Cardiac muscle cell (in vitro differentiated cells and primary cell): Measurements from ENCODE around the gene CEP89. TPM values are rescaled to one million over a fixed set of nuclear protein-coding genes. Genes with fewer than 3 reads are reported as not detected.
"Not testable (repeated sequence)": the region's sequence is repeated elsewhere in the genome, so short reads cannot be mapped to it uniquely, and the experiment has no call there.

ENCODE experiments used
- DNase-seq, 2 donors: peaks; one replicate each; pipeline versions ENCODE4 v3.0.0 to v3.0.0-alpha.2; 2010 to 2017; ENCODE audit warnings: low read depth in 1 of 2, low spot score in 1 of 2
- H3K27ac ChIP-seq: fragments of 200-600 bp; sonication (generic); 2 replicates; pipeline ENCODE4 v1.5.1; 2016
- H3K27me3 ChIP-seq: fragments of 200-600 bp; sonication (generic); 2 replicates; pipeline ENCODE4 v1.6.0; 2016; ENCODE audit warnings: control low read depth
- H3K36me3 ChIP-seq: fragments of 200-600 bp; sonication (generic); 2 replicates; pipeline ENCODE4 v1.5.1; 2016; ENCODE audit warnings: control low read depth
- H3K4me1 ChIP-seq: fragments of 200-600 bp; sonication (generic); 2 replicates; pipeline ENCODE4 v1.8.1; 2017; ENCODE audit warnings: low read depth, mild to moderate bottlenecking, mixed run types
- H3K4me3 ChIP-seq: fragments of 200-600 bp; sonication (generic); 2 replicates; pipeline ENCODE4 v1.5.1; 2016; ENCODE audit warnings: mild to moderate bottlenecking
- H3K9me3 ChIP-seq: fragments of 200-600 bp; sonication (generic); 2 replicates; pipeline ENCODE4 v1.5.1; 2017; ENCODE audit warnings: low read depth, mild to moderate bottlenecking, control low read depth
- CTCF ChIP-seq: IDR thresholded peaks from 2 replicates; pipeline ENCODE4 v1.5.1; 2012; ENCODE audit warnings: low read depth, mild to moderate bottlenecking, low read length
- polyA plus RNA-seq: library from polyadenylated mRNA; unstranded; fragments of >200 nt; fragmentation: Nextera tagmentation; extraction: Ambion mirVana; gene quantifications from 2 replicates; pipeline ENCODE4 v1.2.1, GENCODE V29; 2016
- total RNA-seq: library from RNA; depleted of rRNA; stranded (reverse); fragments of >200 nt; gene quantifications from 2 replicates; pipeline ENCODE4 v1.2.3, GENCODE V29; 2016

CEP89 gene
- total and polyA plus RNA-seq, 2 experiments from 2014 or later, result 19.4 to 20.0 TPM

- H3K4me3 ChIP-seq, result no peak overlapping the region
- H3K4me1 ChIP-seq, result no peaks in the 10 kb centered on the region
- no peaks in the 10 kb centered on the region for H3K27me3 ChIP-seq
- no peak for DNase-seq
- H3K27ac ChIP-seq, result no peak overlapping the region
- H3K9me3 ChIP-seq, result no peaks in the 10 kb centered on the region
- no peaks in the 10 kb centered on the region for H3K36me3 ChIP-seq
- TF ChIP-seq CTCF, result no peak
Measured at GRCh38 chr19:32869966-32870573, 101.7 kb downstream of the CEP89 start.

GRCh38 chr19:32869369-32869965 is 102.3 kb downstream of the CEP89 start, which contains the start of gene SLC7A9:
Gene SLC7A9, minus strand, starts transcription at chr19:32869767. Its CDS starts 1,233 bp downstream, at chr19:32868534.
- Histone ChIP-seq H3K36me3 (no peaks in the 10 kb centered on the region), H3K27me3 (no peaks in the 10 kb centered on the region), H3K27ac (no peak within 1 kb of the TSS), H3K9me3 (no peaks in the 10 kb centered on the region), H3K4me3 (no peak within 1 kb of the TSS), H3K4me1 (no peaks in the 10 kb centered on the region)
- DNase-seq, result no peak
- TF ChIP-seq CTCF, result no peak

- H3K4me3 ChIP-seq, result no peak overlapping the region
- no peaks in the 10 kb centered on the region for H3K36me3 ChIP-seq
- no peak for DNase-seq
- H3K4me1 ChIP-seq, result no peaks in the 10 kb centered on the region
- no peaks in the 10 kb centered on the region for H3K27me3 ChIP-seq
- TF ChIP-seq CTCF, result no peak
- H3K9me3 ChIP-seq, result no peaks in the 10 kb centered on the region
- no peak overlapping the region for H3K27ac ChIP-seq
Measured at GRCh38 chr19:32868206-32868950, 103.4 kb downstream of the CEP89 start.

- DNase-seq, H3K36me3 ChIP-seq, H3K27ac ChIP-seq, H3K4me1 ChIP-seq, H3K9me3 ChIP-seq, H3K27me3 ChIP-seq, H3K4me3 ChIP-seq: not testable (repeated sequence)
Measured at GRCh38 chr19:32867436-32867835, 104.3 kb downstream of the CEP89 start.

- H3K36me3 ChIP-seq, result no peaks in the 10 kb centered on the region
- no peak overlapping the region for H3K4me3 ChIP-seq
- no peaks in the 10 kb centered on the region for H3K27me3 ChIP-seq
- no peaks in the 10 kb centered on the region for H3K4me1 ChIP-seq
- no peak for DNase-seq
- no peak overlapping the region for H3K27ac ChIP-seq
- no peak for TF ChIP-seq CTCF
- H3K9me3 ChIP-seq, result no peaks in the 10 kb centered on the region
Measured at GRCh38 chr19:32866564-32867265, 105.0 kb downstream of the CEP89 start.
